CD4-positive, alpha-beta T cell treated with Interferon gamma for 1 hour (primary cell): ENCODE results near the gene SKOR1.

Experiments used
- DNase-seq: peaks from one replicate; pipeline ENCODE4 v3.0.0-alpha.2; 2020

Gene SKOR1

GRCh38 chr15:67796196-67797127 is 28.8 kb upstream of the SKOR1 start:
- no peak for DNase-seq

- no peak for DNase-seq
Measured at GRCh38 chr15:67799801-67800205, 25.5 kb upstream of the SKOR1 start.

GRCh38 chr15:67801142-67801541 is 24.2 kb upstream of the SKOR1 start:
- DNase-seq, result no peak

- no peak for DNase-seq
Measured at GRCh38 chr15:67801926-67802914, 23.1 kb upstream of the SKOR1 start.

GRCh38 chr15:67803299-67803698 is 22.0 kb upstream of the SKOR1 start:
- DNase-seq, result no peak

- DNase-seq, result no peak
Measured at GRCh38 chr15:67803996-67804843, 21.1 kb upstream of the SKOR1 start.

- no peak for DNase-seq
Measured at GRCh38 chr15:67805008-67805665, 20.2 kb upstream of the SKOR1 start.

- no peak for DNase-seq
Measured at GRCh38 chr15:67805666-67806516, 19.4 kb upstream of the SKOR1 start.

- DNase-seq, result no peak
Measured at GRCh38 chr15:67806536-67806935, 18.8 kb upstream of the SKOR1 start.

- DNase-seq, result no peak
Measured at GRCh38 chr15:67807141-67807540, 18.2 kb upstream of the SKOR1 start.

GRCh38 chr15:67807836-67808235 is 17.5 kb upstream of the SKOR1 start:
- no peak for DNase-seq

- DNase-seq, result no peak
Measured at GRCh38 chr15:67808821-67809220, 16.5 kb upstream of the SKOR1 start.

- no peak for DNase-seq
Measured at GRCh38 chr15:67809441-67809840, 15.9 kb upstream of the SKOR1 start.

GRCh38 chr15:67809866-67810265 is 15.4 kb upstream of the SKOR1 start:
- no peak for DNase-seq

GRCh38 chr15:67812241-67812644 is 13.1 kb upstream of the SKOR1 start:
- DNase-seq, result no peak

GRCh38 chr15:67813104-67813634 is 12.1 kb upstream of the SKOR1 start:
- DNase-seq, result no peak

- DNase-seq, result no peak
Measured at GRCh38 chr15:67815036-67815592, 10.2 kb upstream of the SKOR1 start.

GRCh38 chr15:67816668-67817067 is 8.6 kb upstream of the SKOR1 start:
- no peak for DNase-seq

- no peak for DNase-seq
Measured at GRCh38 chr15:67818464-67818863, 6.8 kb upstream of the SKOR1 start.

- no peak for DNase-seq
Measured at GRCh38 chr15:67819636-67820035, 5.7 kb upstream of the SKOR1 start.
